Cardiac fibroblast (primary cell): ENCODE results near the gene SNAPC1.
"Not testable (repeated sequence)": the region's sequence is repeated elsewhere in the genome, so short reads cannot be mapped to it uniquely, and the experiment has no call there.

ENCODE experiments used
- DNase-seq, 2 donors: peaks; one replicate each; pipeline versions ENCODE4 v3.0.0 to v3.0.0-alpha.2; 2010; ENCODE audit warnings: low read depth in 2 of 2
- H3K4me3 ChIP-seq, 2 donors: replicated peaks in 1 of 2; 1 replicate in 1 of 2; 2 replicates in 1 of 2; pipeline ENCODE4 v1.5.1; 2011; ENCODE audit warnings: low read depth in 2 of 2, low read length in 2 of 2, mild to moderate bottlenecking in 2 of 2, moderate library complexity in 1 of 2
- CTCF ChIP-seq: IDR thresholded peaks from one replicate; pipeline ENCODE4 v1.5.1; 2011; ENCODE audit warnings: low read depth, mild to moderate bottlenecking, low read length, inconsistent platforms

Gene SNAPC1

GRCh38 chr14:61754627-61755381 lies 7.4 kb upstream of the SNAPC1 start:
- no peak for TF ChIP-seq CTCF
- H3K4me3 ChIP-seq, result no peak overlapping the region
- DNase-seq, result peak; percentile 58 to 72

GRCh38 chr14:61755382-61755742 lies 6.9 kb upstream of the SNAPC1 start:
- DNase-seq, result not testable (repeated sequence)

GRCh38 chr14:61756135-61756534 lies 6.1 kb upstream of the SNAPC1 start:
- DNase-seq, result peak; percentile 48 to 55
- no peak overlapping the region for H3K4me3 ChIP-seq
- no peak for TF ChIP-seq CTCF

More at GRCh38 chr14:61755382-61755742, 6.9 kb upstream of the SNAPC1 start:
- not testable (repeated sequence) for H3K4me3 ChIP-seq

- DNase-seq, result no peak
- no peak for TF ChIP-seq CTCF
- no peak overlapping the region for H3K4me3 ChIP-seq
These were observed 2.3 kb upstream of the SNAPC1 start for GRCh38 chr14:61759878-61760277.

GRCh38 chr14:61761557-61761956 lies 663 bp upstream of the SNAPC1 start:
- H3K4me3 ChIP-seq, result peak overlapping the region; percentile 77 to 90
- no peak for TF ChIP-seq CTCF
- no peak for DNase-seq

GRCh38 chr14:61764342-61765122 lies 2.3 kb downstream of the SNAPC1 start:
- peak in 1 of 2 donors; percentile 9 for DNase-seq
- no peak for TF ChIP-seq CTCF
- peak overlapping the region in 1 of 2 donors; percentile 77 for H3K4me3 ChIP-seq

- H3K4me3 ChIP-seq, result no peak overlapping the region
- TF ChIP-seq CTCF, result no peak
These were observed 3.2 kb downstream of the SNAPC1 start for GRCh38 chr14:61765225-61765943.

More at GRCh38 chr14:61765225-61765943, 3.2 kb downstream of the SNAPC1 start:
- peak in 1 of 2 donors; percentile 6 for DNase-seq
